Frontal cortex (tissue), 4 donors: Measurements from ENCODE around the gene CLP1. TPM values are rescaled to one million over a fixed set of nuclear protein-coding genes. Genes with fewer than 3 reads are reported as not detected.

Experiments
- DNase-seq, 2 donors: peaks; one replicate each; pipeline ENCODE4 v3.0.0; 2012; ENCODE audit warnings: low spot score in 2 of 2
- FAIRE-seq: peaks from 2 replicates; lab custom pipeline; 2012; peaks lifted over from hg19 to GRCh38; lab: Jason Lieb, UNC
- total RNA-seq: library from RNA; depleted of rRNA; stranded (reverse); fragments of >200 nt; gene quantifications from one replicate; pipeline ENCODE4 v1.2.3, GENCODE V29; 2014
- donor health status: control.
- donor health status: control.
- donor health status: control.

Gene CLP1
- total RNA-seq = 17.1 TPM

DNA sequence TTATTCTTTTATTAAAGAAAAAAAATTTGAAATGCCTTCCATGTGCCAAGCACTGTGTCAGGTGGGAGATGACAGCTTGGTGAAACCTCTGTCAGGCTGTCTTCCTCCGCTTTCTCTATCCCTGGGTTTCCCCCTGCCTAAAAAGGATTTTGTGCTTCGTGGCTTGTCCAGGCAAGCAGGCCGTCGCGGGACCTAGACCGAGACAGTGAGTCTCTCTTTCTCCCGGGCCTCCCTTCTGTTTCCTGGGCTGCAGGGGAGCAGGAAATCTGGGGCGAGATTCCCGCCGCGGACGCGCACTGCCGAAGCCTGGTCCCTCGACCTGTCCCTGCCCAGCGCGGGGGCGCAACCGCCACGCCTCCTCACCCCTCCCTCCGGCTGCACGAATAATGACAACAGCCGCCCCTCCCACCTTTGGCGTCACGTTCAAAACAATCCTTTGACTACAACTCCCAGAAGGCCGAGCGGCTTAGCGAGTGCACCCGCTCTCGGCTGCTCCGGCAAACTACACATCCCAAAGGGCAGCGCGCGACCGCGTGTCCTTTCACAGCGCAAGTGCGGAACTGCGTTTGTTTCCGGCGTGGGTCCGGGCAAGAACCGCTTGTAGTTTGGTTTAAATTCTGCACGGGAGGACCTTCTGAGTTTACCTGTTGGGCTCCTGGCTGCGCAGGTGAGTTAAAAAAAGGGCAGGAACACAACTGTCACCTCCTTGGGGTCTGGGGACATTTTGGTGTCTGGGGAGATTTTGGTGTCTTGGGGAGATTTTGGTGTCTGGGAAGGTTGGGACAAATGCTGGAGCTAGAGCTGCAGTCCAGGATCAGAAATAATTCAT lies at the start of gene CLP1:
TSS of gene CLP1 (plus strand) at position 569 of the 829 bp plus-strand sequence. CDS start 1,715 bp downstream, outside the sequence.
- FAIRE-seq (peak; percentile 47), DNase-seq (peak; percentile 91 to 96)

DNA sequence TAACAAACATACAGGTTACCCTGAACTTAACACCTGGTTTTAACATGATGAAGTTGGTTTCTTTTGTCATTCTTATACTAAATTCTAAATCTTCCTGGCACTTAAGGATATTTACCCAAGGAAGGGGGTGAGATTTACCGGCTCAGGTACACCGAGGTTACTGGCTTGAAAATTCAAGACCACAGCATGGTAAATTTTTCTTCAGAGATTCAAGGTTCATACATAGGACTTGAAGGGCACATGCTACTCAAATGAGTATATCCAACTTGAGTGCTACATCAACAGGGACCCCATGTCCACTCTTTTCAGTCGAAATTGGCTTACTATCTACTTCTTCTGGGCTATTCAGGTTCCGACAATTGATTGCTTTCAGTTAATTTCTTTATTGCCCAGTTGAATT lies 47.4 kb upstream of the CLP1 start:
- FAIRE-seq (no peak), DNase-seq (no peak)

- no peak for FAIRE-seq
- DNase-seq = no peak
These were observed 43.3 kb upstream of the CLP1 start for GRCh38 chr11:57614234-57614772.

GRCh38 chr11:57615308-57615707 lies 42.3 kb upstream of the CLP1 start:
- FAIRE-seq = no peak
- no peak for DNase-seq

- no peak for DNase-seq
- FAIRE-seq = no peak
These were observed 41.0 kb upstream of the CLP1 start for GRCh38 chr11:57616595-57616994.

DNA sequence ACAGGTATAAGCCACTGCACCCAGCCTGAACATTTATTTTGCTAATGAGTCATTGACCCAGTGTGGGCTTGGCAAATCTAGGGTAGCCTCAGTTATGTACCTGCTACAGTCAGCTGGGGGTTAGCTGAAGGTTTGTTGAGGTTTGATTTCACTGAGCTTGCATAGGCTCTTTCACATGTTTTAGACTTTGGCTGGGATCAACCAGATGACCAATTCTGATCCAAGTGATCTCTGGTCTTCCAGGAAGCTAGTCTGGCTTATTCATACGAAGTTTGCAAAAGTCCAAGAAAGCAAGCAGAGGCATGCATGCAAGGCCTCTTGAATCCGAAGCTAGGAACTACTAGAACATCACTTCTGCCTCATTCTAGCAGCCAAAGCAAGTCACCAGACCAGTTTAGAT lies 39.1 kb upstream of the CLP1 start:
- no peak for FAIRE-seq
- DNase-seq = no peak

DNA sequence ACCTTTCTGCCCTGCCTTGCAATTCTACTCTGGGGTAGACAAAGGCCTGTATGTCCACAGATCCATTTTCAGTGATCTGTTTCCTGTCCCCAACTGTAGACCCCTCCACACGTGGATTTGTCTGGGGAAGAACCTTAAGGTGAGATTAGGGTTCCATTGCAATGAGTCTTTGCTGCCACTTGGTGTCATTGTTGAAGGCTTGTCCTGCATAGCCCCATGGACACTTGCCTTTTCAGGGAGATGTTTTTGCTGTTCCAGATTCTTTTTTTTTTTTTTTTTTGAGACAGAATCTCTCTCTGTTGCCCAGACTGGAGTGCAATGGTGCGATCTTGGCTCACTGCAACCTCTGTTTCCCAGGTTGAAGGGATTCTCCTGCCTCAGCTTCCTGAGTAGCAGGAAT lies 38.2 kb upstream of the CLP1 start:
- DNase-seq (no peak), FAIRE-seq (no peak)

GRCh38 chr11:57620467-57620866 lies 37.1 kb upstream of the CLP1 start:
- no peak for FAIRE-seq
- no peak for DNase-seq

- DNase-seq (no peak), FAIRE-seq (no peak)
These were observed 35.3 kb upstream of the CLP1 start for GRCh38 chr11:57622263-57622662.

DNA sequence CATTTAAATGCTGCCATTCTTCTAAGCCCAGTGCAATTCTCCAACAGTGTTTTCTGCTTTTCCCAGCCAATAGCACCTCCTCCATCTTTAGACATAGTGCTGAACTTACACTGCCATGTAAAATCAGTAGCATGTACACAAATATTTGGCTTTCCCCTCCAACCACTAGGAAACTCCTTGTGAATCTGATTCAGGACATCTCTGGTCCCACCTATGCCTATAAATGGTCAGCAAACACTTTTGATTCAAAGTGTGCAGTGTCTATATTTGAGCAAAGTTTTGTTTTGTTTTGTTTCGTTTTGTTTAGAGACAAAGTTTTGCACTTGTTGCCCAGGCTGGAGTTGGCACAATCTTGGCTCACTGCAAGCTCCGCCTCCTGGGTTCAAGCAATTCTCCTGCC lies 32.7 kb upstream of the CLP1 start:
- no peak for DNase-seq
- no peak for FAIRE-seq

- FAIRE-seq (no peak), DNase-seq (no peak)
These were observed 30.7 kb upstream of the CLP1 start for GRCh38 chr11:57626895-57627294.

- DNase-seq (no peak), FAIRE-seq (no peak)
These were observed 27.4 kb upstream of the CLP1 start for GRCh38 chr11:57630171-57630570.

DNA sequence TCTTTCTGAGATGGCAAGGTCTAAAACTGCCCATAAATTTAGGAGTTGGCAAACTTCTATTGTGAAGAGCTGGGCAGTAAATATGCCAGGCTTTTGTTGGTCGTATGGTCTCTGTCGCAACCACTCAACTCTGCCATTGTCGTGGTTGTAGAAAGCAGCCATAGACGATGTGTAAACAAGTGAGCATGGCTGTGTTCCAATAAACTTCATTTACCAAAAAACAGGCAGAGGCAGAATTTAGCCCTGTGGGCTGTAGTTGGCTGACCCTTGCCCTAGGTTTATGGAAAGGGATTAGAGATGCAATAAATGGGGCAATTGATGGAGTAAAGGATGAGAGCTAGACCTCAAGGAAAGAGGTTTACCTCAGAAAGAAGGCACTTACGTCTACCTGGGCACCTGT lies 25.4 kb upstream of the CLP1 start:
- FAIRE-seq (no peak), DNase-seq (no peak)

DNA sequence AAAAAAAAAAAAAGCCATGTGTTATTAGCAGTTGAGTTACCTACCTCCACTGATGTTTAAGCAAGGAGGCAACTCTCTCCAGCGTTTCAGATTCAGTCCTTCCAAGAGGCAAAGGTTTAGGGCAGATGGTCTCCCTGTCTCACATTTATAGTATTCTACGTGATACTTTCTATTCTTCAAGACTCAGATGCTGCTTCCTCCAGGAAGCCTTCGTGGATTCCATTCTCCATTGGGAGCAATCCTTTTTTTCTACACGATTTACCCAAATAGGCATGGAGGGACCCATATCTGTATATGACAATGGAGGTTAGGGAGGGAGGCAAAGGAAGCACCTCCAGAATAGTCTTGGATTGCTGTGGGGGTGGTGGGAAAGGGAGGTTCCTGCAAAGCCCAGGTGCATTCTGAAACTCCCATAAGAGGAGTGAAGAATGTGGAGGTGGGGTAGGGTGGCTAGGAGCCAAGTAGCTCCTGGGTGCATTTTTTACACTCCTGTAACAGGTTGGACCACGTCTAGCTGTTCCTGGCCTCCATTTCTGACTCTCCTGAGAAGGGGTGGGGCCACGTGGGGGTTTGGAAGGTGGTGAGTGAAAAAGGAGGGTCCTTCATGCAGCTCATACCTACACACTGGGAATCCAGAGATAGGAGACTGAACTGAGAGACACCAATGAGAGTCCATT lies 24.0 kb upstream of the CLP1 start:
- no peak for DNase-seq
- FAIRE-seq = no peak

DNA sequence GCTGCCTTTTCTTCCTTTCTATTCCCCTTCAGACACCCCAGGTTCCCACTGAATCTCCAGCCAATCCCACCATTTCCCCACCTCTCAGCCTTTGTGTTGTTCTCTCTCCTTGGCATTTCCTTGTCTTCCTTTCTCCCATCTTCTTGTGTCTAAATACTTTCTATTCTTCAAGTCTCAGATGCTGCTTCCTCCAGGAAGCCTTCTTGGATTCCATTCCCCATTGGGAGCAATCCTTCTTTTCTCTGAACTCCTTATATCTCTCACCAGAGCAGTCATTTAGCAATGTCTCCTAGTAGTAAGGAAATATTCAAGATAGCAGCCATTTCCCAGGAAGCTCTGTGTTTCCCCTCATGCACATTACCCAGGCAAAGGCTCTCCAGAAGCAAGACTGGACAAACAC lies 23.3 kb upstream of the CLP1 start:
- no peak for DNase-seq
- no peak for FAIRE-seq

- FAIRE-seq (no peak), DNase-seq (no peak)
These were observed 22.3 kb upstream of the CLP1 start for GRCh38 chr11:57635246-57635645.

DNA sequence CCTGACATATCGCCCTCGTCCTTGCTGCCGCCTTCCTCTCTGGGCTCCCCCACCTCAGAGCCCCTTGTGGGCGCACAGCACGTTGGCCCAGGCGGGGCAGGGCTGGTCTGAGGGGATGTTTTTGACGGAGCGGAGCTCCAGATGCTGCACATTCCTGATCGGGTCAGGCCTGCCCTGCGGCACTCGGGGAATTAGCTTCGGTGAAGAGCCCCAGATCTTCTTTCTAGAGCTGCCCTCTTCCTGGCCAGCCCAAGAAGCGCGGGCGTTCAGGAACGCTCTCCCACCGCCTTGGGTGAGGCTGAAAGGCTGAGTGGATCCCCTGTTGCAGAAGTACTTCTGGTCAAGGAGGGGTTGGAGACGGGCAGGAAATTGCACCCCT lies 19.9 kb upstream of the CLP1 start:
- DNase-seq (peak in 1 of 2 donors; percentile 30), FAIRE-seq (no peak)

GRCh38 chr11:57638005-57638781 lies 19.4 kb upstream of the CLP1 start:
- DNase-seq = peak; percentile 66 to 88
- FAIRE-seq = no peak

- peak in 1 of 2 donors; percentile 49 for DNase-seq
These were observed 18.7 kb upstream of the CLP1 start for GRCh38 chr11:57638811-57639320.

More at GRCh38 chr11:57638811-57639320, 18.7 kb upstream of the CLP1 start:
- FAIRE-seq = no peak
